ENCODE data around the gene URI1. TPM values are rescaled to one million over a fixed set of nuclear protein-coding genes. Genes with fewer than 3 reads are reported as not detected.

URI1 gene
- polyA plus RNA-seq, 6 donors from 2014 or later = 11.9 to 24.1 (median 17.4) TPM

- no peak for ATAC-seq (ENCODE audit: low read depth in 2 of 2)
- Mint-ChIP-seq H3K27me3 (no peaks in the 10 kb centered on the region), H3K36me3 (peaks cover 50 to 63% of the 10 kb centered on the region in 2 donors)
Observed at GRCh38 chr19:29992233-29992867, 50.3 kb downstream of the URI1 start.

DNA sequence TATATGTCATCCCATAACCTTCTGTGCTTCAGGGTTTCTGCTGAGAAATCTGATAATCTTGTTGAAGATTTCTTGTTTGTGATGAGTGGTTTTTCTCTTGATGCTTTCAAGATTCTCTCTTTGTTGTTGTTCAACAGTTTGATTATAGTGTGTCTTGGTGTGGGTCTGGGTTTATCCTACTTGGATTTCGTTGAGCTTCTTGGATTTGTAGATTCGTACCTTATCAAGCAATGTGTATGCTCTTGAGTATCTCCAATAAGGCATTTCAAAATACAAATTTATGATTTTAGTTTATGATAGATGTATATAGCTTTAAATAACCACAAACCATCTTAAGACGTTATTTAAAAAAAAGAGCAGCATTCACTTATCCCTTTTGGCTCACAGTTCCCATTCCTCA lies 57.5 kb downstream of the URI1 start:
- Mint-ChIP-seq H3K27me3 (no peaks in the 10 kb centered on the region), H3K36me3 (peaks cover 43 to 47% of the 10 kb centered on the region in 2 donors), H3K9me3 (peaks cover 0 to 19% (median 10%) of the 10 kb centered on the region in 7 donors), H3K4me1 (peaks cover 26 to 42% (median 33%) of the 10 kb centered on the region in 3 donors), H3K27ac (peak overlapping the region in 1 of 6 donors; percentile 86), H3K4me3 (no peak overlapping the region)
- ATAC-seq (ENCODE audit: low read depth in 2 of 2) (no peak), DNase-seq (no peak)

More at GRCh38 chr19:29992233-29992867, 50.3 kb downstream of the URI1 start:
- H3K9me3 Mint-ChIP-seq = peaks cover 0 to 16% (median 12%) of the 10 kb centered on the region in 7 donors
- no peak overlapping the region for H3K4me3 Mint-ChIP-seq
- DNase-seq = no peak
- H3K27ac Mint-ChIP-seq = no peak overlapping the region
- H3K4me1 Mint-ChIP-seq = peaks cover 18 to 28% (median 24%) of the 10 kb centered on the region in 3 donors

GRCh38 chr19:30000862-30001261 lies 58.8 kb downstream of the URI1 start:
- peaks cover 0 to 19% (median 8%) of the 10 kb centered on the region in 7 donors for H3K9me3 Mint-ChIP-seq
- H3K36me3 Mint-ChIP-seq = peaks cover 41 to 45% of the 10 kb centered on the region in 2 donors
- no peak for DNase-seq
- H3K27ac Mint-ChIP-seq = peak overlapping the region in 1 of 6 donors; percentile 5
- H3K4me1 Mint-ChIP-seq = peaks cover 26 to 45% (median 33%) of the 10 kb centered on the region in 3 donors
- no peak for ATAC-seq (ENCODE audit: low read depth in 2 of 2)
- H3K27me3 Mint-ChIP-seq = no peaks in the 10 kb centered on the region
- peak overlapping the region in 1 of 8 donors; percentile 7 for H3K4me3 Mint-ChIP-seq

- no peaks in the 10 kb centered on the region for H3K27me3 Mint-ChIP-seq
- peaks cover 36 to 41% of the 10 kb centered on the region in 2 donors for H3K36me3 Mint-ChIP-seq
- H3K27ac Mint-ChIP-seq = peak overlapping the region in 2 of 6 donors; percentile 5 to 25
- DNase-seq = no peak
- H3K9me3 Mint-ChIP-seq = peaks cover 0 to 19% (median 7%) of the 10 kb centered on the region in 7 donors
- H3K4me1 Mint-ChIP-seq = peaks cover 25 to 47% (median 31%) of the 10 kb centered on the region in 3 donors
- H3K4me3 Mint-ChIP-seq = no peak overlapping the region
- no peak for ATAC-seq (ENCODE audit: low read depth in 2 of 2)
Observed at GRCh38 chr19:30001301-30001700, 59.3 kb downstream of the URI1 start.

- no peak for DNase-seq
- no peak for ATAC-seq (ENCODE audit: low read depth in 2 of 2)
- Mint-ChIP-seq H3K9me3 (peaks cover 0 to 19% (median 4%) of the 10 kb centered on the region in 7 donors), H3K27ac (peak overlapping the region in 1 of 6 donors; percentile 25), H3K36me3 (peaks cover 31 to 36% of the 10 kb centered on the region in 2 donors), H3K27me3 (no peaks in the 10 kb centered on the region), H3K4me1 (peaks cover 20 to 42% (median 27%) of the 10 kb centered on the region in 3 donors), H3K4me3 (no peak overlapping the region)
Observed at GRCh38 chr19:30001791-30002190, 59.8 kb downstream of the URI1 start.

DNA sequence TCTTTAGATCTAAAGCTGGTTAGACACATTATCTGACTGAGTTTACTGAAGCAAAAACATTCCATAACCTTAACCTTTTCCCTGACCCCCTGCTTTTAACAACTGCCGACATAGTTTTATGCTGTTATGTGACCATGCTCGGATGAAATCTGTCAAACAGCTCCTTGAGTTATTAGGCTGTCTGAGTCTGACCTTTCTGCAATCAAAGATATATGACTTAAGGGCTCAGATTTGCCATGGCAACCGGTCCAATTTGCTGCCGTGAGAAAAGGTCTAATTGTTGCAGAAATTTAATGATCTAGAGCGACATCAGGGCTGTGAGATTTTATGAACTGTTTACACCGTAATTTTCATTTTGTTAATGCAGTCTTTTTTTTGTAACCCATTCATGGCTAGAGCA lies 61.8 kb downstream of the URI1 start:
- H3K27ac Mint-ChIP-seq = peak overlapping the region in 1 of 6 donors; percentile 33

DNA sequence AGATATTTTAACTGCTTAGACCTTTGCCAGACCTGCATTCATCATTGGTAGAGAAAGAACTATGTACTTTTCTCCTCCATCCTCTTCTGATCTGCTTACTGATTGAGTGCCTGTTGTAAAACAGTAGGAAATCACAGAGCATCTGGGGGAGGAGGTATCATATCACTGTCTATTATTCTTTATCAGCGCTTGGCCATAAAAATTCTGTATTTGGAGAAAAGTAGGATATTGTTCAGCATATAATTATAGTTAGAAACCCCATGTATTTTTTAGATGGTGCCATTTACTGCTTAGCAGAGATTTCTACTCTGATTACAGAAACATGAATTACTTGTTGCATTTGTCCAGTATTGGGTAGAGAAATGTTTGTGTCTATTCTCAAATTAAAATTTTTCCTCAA lies 62.4 kb downstream of the URI1 start:
- ATAC-seq (ENCODE audit: low read depth in 2 of 2) = no peak
- no peak for DNase-seq
- H3K27ac Mint-ChIP-seq = no peak overlapping the region
- H3K4me3 Mint-ChIP-seq = no peak overlapping the region
- peaks cover 10 to 22% (median 12%) of the 10 kb centered on the region in 3 donors for H3K4me1 Mint-ChIP-seq
- no peaks in the 10 kb centered on the region for H3K27me3 Mint-ChIP-seq
- peaks cover 25 to 35% of the 10 kb centered on the region in 2 donors for H3K36me3 Mint-ChIP-seq
- H3K9me3 Mint-ChIP-seq = peaks cover 0 to 19% (median 4%) of the 10 kb centered on the region in 7 donors

More for the DNA sequence above, 61.8 kb downstream of the URI1 start:
- peaks cover 10 to 22% (median 12%) of the 10 kb centered on the region in 3 donors for H3K4me1 Mint-ChIP-seq
- peaks cover 0 to 19% (median 4%) of the 10 kb centered on the region in 7 donors for H3K9me3 Mint-ChIP-seq
- H3K27me3 Mint-ChIP-seq = no peaks in the 10 kb centered on the region
- H3K36me3 Mint-ChIP-seq = peaks cover 25 to 30% of the 10 kb centered on the region in 2 donors
- H3K4me3 Mint-ChIP-seq = no peak overlapping the region
- no peak for ATAC-seq (ENCODE audit: low read depth in 2 of 2)
- no peak for DNase-seq

DNA sequence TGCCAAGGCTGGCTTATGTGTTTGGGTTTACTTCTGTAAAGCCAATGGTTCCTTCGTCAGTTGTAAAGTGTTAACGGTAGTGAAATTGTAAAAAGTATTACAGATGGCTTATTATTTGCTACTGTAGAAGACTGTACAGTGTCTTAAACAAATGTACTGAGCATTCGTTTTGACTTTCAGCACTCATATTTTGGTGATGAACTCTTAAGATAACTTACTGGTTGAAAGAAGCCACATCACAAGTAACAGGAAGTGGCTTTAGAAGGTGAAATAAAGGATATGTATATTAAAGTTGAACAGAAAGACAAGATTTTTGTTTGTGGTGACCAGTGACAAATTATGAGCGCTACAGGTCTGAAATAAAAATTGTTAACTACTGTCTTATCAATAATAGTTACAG lies 64.2 kb downstream of the URI1 start:
- no peak for DNase-seq

GRCh38 chr19:30008169-30008568 lies 66.1 kb downstream of the URI1 start:
- Mint-ChIP-seq H3K4me1 (peaks cover 0 to 8% (median 0%) of the 10 kb centered on the region in 3 donors), H3K27ac (no peak overlapping the region), H3K9me3 (no peaks in the 10 kb centered on the region), H3K27me3 (no peaks in the 10 kb centered on the region), H3K4me3 (no peak overlapping the region), H3K36me3 (peaks cover 0 to 24% of the 10 kb centered on the region in 2 donors)
- DNase-seq (no peak), ATAC-seq (ENCODE audit: low read depth in 2 of 2) (no peak)

More for the DNA sequence above, 64.2 kb downstream of the URI1 start:
- peaks cover 7 to 24% of the 10 kb centered on the region in 2 donors for H3K36me3 Mint-ChIP-seq
- H3K27me3 Mint-ChIP-seq = no peaks in the 10 kb centered on the region
- H3K27ac Mint-ChIP-seq = peak overlapping the region in 2 of 6 donors; percentile 22 to 36
- no peak overlapping the region for H3K4me3 Mint-ChIP-seq
- H3K4me1 Mint-ChIP-seq = peaks cover 3 to 15% (median 5%) of the 10 kb centered on the region in 3 donors
- H3K9me3 Mint-ChIP-seq = peaks cover 0 to 4% (median 0%) of the 10 kb centered on the region in 7 donors
- ATAC-seq (ENCODE audit: low read depth in 2 of 2) = no peak

- Mint-ChIP-seq H3K36me3 (peaks cover 0 to 29% of the 10 kb centered on the region in 2 donors), H3K4me1 (peaks cover 0 to 8% (median 0%) of the 10 kb centered on the region in 3 donors), H3K27ac (peak overlapping the region in 2 of 6 donors; percentile 32 to 72), H3K4me3 (no peak overlapping the region), H3K9me3 (no peaks in the 10 kb centered on the region), H3K27me3 (no peaks in the 10 kb centered on the region)
- ATAC-seq (ENCODE audit: low read depth in 2 of 2) (no peak), DNase-seq (no peak)
Observed at GRCh38 chr19:30009013-30009412, 67.0 kb downstream of the URI1 start.

DNA sequence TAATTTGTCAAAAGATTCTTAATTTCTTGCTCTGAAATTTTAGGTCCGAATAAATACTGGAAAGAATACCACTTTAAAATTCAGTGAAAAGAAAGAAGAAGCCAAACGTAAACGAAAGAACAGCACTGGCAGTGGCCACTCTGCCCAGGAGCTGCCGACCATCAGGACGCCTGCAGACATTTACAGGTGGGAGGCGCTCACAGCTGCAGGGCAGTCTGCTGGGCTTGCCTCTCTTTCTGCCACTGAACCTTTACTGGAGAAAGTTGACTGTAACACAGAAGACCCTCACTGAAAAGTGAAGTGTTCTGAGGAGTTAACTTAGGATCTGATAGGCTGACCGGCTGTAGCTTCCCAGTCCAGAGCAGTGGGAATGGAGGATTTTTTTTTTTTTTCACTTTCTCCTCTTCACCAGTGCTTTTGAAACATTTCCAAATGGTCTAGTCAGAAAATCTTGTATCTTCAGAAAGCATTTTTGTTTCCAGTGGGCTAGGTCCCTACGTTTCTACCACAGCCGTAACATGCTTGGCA lies 69.1 kb downstream of the URI1 start:
- Mint-ChIP-seq H3K27me3 (no peaks in the 10 kb centered on the region), H3K27ac (no peak overlapping the region), H3K4me3 (no peak overlapping the region), H3K36me3 (peaks cover 0 to 23% of the 10 kb centered on the region in 2 donors), H3K4me1 (peaks cover 0 to 2% (median 0%) of the 10 kb centered on the region in 3 donors), H3K9me3 (no peaks in the 10 kb centered on the region)
- DNase-seq (no peak), ATAC-seq (ENCODE audit: low read depth in 2 of 2) (no peak)

- Mint-ChIP-seq H3K4me1 (peaks cover 9 to 19% (median 15%) of the 10 kb centered on the region in 3 donors), H3K36me3 (peaks cover 0 to 8% of the 10 kb centered on the region in 2 donors), H3K27ac (no peak overlapping the region)
Observed at GRCh38 chr19:30014770-30015169, 72.7 kb downstream of the URI1 start.

GRCh38 chr19:30017172-30017571 lies 75.1 kb downstream of the URI1 start:
- Mint-ChIP-seq H3K4me1 (peaks cover 9 to 19% (median 15%) of the 10 kb centered on the region in 3 donors), H3K4me3 (no peak overlapping the region), H3K36me3 (peaks cover 0 to 8% of the 10 kb centered on the region in 2 donors), H3K27me3 (no peaks in the 10 kb centered on the region), H3K9me3 (peaks cover 0 to 2% (median 0%) of the 10 kb centered on the region in 7 donors), H3K27ac (peak overlapping the region in 2 of 6 donors; percentile 63 to 76)
- DNase-seq = no peak
- peak; percentile 47 to 57 for ATAC-seq (ENCODE audit: low read depth in 2 of 2)

More at GRCh38 chr19:30014770-30015169, 72.7 kb downstream of the URI1 start:
- DNase-seq (no peak), ATAC-seq (ENCODE audit: low read depth in 2 of 2) (no peak)
- H3K27me3 Mint-ChIP-seq = no peaks in the 10 kb centered on the region
- H3K9me3 Mint-ChIP-seq = no peaks in the 10 kb centered on the region
- no peak overlapping the region for H3K4me3 Mint-ChIP-seq

Data from naive B cell (primary cell).